AML-193 (cell line): ENCODE measurements around the gene ECT2.
"Not testable (repeated sequence)": the region's sequence is repeated elsewhere in the genome, so short reads cannot be mapped to it uniquely, and the experiment has no call there.

Experiments
- DNase-seq, 2 experiments: peaks; one replicate each; lab custom pipeline; 2025; lab: John Stamatoyannopoulos, UW

Gene ECT2

DNA sequence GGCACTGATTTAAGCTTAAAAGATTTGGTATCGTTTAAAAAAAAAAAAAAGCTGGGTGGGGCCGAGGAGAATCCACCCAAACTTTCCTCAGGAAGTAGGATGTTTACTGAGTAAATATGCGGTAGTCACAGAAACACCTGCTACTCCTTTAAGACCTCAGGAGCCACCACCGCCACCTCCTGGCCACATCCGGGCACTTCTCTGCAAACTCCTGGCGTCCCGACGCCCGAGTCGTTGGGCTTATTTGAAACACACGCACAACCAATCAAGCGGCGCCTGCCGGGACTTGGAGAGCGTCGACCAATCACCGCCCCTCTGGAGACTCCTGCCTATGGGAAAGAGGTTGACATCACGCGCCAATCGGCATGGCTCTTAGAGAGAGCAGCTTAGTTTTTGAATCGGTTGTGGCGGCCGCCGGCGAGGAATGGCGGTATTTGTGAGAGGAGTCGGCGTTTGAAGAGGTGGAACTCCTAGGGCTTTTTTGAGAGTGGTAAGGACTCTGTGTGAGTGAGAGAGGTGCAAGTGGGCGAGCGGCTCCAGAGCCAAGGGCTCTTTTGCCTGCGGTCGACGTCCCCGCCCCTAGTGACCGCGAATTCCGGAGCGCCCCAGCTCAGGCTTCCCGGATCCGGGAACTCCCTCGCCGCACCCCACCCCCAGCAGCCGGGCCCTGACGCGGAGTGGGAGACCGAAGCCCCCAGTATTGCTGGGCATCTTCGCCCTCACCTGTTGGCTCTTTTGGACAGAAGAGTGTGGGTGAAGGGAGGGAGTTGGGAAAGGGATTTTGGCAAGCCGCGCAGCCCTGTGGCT, at the start of gene ECT2:
ECT2 (plus strand) TSS at position 359 of the 807 bp plus-strand sequence. CDS start 3,805 bp downstream, outside the sequence.
- DNase-seq = peak; percentile 100

DNA sequence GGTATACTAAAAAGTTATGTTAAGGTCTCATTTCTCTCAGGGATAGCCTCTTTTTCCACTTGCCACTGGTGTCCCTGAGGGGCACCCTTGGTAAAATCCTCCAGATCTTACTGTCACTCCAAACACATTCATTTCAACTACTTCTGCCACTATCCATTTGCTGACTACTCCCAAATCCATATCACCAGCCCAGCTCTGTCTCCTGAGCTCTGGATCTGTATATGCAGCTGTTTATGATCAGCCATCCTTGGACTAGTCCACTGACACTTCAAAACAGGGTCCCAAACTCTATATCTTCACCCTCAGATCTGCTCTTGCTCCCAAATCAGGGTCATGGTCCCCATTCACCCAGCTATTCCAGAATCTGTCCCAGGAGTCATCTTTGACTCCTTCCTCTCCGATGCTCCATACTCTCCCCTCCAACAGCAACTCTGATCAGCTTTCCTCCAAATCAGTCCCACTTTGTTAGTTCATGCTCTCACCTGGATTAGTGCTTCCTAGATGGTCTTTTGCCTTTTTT, 49.5 kb upstream of the ECT2 start:
- DNase-seq = no peak

GRCh38 chr3:172701751-172702150, 48.8 kb upstream of the ECT2 start:
- no peak for DNase-seq

- no peak for DNase-seq
Measured at GRCh38 chr3:172702256-172702655, 48.3 kb upstream of the ECT2 start.

DNA sequence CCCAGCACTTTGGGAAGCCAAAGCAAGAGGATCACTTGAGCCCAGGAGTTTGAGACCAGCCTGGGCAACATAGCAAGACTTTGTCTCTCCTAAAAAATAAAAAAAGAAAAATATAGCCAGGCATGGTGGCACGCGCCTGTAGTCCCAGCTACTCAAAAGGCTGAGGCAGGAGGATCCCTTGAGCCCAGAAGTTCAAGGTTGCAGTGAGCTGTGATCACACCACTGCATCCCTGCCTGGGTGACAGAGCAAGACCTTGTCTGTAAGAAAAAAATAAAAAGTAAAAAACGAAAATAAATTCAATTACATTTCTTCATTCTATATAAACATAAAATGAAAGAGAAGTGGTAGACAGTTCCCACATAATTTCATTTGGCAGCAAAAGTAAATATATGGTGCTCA, 47.8 kb upstream of the ECT2 start:
- DNase-seq = not testable (repeated sequence)

DNA sequence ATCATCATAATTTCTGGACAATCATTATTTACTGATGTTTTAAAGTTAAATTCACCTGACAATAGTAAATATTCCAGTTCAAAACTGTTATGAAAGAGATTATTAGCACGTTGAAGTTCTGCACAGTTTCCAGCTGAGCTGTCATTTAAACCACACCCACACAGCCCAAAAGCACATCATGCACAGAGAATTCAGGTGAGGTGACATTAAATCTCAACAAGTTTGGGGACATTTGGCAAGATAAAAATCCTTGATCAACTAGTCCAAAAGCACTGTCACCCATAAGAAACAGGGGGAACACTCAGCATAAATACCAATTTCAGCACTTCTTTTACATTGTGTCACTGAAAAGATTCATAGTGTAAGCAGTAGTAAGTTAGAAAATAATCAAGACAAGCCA, 46.5 kb upstream of the ECT2 start:
- DNase-seq = no peak

DNA sequence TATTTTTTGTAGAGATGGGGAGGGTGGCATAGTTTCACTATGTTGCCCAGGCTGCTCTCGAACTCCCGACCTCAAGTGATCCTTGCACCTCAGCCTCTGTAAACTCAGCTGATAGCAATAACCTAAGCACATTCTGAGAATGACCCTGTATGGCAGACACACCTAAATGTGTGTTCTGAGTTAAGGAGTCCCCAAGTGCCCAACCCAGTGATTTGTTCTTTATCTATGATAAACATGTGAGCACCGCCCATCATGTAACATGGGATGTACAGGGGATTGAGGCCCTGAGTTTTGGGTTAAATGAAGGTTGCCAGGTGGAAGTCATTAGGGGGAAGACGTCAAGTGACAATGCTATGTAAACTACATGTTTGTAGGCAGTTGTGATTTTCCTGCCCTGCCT, 45.4 kb upstream of the ECT2 start:
- no peak for DNase-seq

DNA sequence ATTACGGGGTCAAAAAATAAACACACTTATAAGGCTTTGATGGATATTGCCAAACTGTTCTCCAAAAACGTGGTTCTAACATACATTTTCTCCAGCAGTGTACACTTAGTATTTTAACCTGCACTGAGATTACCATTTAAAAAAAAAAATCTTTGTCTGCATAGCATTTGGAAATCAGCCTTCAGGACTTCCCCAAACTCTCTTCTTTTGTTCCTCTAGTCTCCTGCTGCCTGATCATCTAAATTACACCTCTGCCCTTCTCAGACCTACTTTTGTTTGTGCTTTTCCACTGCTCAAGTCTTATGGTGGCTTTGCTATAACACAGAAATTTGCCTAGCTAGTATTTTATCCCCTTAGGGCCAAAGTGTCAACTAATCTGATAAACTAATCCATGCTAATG, 43.5 kb upstream of the ECT2 start:
- DNase-seq = peak; percentile 64 to 75

DNA sequence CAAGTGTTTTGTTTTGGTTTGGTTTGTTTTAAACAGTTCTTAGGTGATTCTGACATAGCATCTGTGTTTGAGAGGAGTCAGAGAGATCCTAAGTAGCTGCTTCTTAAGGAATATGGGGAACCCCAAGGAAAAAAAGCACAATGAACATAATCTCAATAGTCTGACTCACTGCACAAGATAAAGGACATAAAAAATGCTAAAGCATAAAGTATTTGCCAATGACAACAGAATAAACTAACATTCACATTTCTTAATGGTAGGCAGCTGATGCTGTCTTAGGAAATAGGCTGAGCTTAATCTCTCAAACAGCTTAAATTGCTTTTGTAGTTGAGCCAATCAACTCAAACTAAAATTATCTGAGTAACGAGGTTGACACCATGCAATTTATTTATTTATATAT, 42.6 kb upstream of the ECT2 start:
- no peak for DNase-seq

DNA sequence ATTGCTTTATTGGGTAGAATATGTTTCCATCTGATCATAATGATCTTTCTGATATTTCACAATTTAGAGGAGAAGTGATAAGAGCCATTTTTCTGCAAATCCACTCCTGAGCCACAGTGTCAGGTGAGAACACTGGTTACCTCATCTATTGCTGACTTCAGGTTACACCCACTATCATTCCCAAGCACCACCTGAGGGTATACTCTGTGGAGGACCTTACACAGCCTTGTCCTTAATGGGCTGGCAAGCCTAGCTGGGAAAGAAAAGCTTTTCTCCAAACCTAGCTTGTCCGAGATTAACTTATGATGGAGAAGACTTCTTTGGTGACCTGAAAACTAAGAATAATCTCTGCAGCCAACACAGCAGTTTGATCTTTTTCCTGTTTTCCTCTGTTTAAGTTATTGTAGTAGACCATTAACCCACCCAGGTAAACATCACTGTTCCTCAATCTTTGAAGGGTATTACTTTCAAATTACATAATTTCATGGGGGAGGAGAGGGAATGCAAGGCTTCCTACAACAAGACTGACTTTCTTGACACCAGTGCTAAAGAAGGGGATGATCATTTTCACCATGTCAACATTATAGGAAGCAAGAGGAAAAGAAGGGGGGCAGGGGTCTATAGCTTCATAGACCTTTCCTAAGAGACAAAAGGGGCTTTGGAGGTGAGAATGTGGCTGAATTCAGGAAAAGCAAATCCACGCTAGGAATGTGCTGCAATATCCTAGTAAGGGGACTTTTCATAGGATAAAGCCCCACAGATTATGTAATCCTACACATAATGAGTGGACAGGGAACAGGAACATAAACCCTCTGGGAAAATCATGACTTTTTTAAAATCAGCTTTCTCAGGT, 41.4 kb upstream of the ECT2 start:
- DNase-seq = no peak

DNA sequence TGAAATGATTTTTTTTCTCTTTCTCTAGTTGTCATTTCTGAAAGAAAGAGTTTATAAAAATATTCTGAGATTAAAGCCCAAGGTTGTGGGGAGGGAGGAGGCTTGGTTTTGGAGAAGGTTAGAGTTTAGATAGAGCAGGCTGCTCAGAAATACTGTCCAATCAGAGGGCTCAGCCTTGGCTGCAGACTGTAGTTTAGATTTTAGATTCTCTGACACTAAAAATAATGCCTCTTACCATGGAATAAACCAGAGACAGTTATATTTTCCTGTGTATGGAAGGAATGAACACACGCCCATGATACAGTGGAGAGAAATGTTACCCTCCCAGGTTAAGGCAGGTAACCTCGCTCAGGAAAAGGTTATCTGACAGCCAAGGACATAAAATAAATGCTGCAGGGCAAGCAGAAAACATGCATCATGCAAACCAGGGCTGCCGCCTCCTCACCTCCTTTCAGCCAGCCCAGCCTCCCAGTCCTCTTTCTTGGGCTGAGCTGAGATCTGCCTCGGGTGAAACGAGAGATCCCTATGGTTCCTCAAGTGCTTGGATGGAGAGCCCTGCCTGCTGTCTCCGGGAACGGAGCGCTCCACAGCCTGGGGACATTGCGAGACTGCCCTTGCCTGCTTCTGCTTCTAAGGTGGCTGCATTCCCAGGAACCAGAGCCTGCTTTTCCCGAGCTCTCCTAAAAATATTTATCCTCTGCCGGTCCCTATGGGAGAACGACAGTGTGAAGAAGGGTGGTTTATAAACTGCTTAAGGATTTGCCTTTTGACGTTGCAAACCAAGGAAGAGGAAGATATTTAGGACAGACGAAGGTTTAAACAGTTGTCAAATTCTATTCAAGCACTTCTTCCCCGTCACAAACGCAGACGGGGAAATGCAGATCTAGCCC, 40.5 kb upstream of the ECT2 start:
- DNase-seq = peak in 1 of 2 experiments; percentile 41

DNA sequence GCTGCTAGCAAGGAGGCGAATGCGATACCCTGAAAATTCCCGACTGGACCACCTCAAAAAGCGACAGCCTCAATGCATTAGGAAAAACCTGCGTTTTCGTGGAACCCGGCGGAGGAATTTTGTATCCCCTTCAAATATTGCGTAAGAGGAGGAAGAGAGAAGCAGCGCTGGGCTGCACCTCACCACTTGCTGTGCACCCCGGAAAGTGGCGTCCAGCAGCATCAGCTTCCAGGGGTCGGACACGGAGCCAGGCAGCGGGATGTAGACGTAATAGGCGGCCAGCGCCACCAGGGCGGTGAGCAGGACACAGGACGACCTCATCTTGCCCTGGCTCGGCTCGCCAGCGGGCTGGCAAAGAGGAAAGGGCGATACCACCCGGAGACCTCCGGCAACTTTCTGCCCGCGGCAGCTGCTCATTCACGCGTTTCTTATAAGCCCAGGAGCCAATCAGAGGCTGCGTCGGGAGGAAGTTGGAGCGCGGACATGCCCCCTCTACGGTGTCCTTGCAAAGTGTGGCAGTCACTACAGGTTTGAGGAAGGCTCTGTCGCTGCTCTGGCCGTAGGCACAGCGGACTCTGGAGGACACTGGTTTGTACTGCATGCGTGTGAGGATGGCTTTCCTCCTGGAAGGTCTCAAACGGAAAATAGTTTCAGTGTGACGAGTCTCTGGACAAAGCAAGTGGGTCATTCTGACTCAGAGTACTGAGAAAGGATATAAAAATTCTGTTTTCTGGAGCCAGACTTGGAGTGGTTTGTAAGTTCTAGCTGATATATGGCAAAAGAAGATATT, 39.7 kb upstream of the ECT2 start, which contains the start of gene NCEH1:
NCEH1 (minus strand) TSS at position 404 of the 790 bp plus-strand sequence; CDS start at position 321, 83 bp downstream.
- DNase-seq = peak; percentile 100

- peak; percentile 91 to 94 for DNase-seq
Measured at GRCh38 chr3:172711454-172711795, 39.1 kb upstream of the ECT2 start.

DNA sequence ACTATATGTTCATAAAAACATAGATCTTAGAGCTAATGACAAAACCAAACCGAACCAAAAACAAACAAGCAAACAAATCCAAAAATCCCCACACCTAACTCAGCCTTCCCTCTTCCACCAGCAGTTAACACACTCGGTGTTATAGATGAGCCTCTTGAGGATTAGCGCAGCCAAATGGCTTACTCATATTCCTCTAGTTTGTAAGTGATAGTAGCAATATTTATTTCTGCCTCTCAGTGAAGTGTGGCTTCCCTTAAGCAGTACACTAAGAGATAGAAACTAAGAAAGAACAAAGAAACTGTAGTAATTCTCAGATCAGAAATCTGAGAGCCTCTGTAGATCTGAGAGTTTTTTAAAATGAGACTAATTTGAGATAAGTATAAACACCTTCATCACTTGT, 37.2 kb upstream of the ECT2 start:
- no peak for DNase-seq

DNA sequence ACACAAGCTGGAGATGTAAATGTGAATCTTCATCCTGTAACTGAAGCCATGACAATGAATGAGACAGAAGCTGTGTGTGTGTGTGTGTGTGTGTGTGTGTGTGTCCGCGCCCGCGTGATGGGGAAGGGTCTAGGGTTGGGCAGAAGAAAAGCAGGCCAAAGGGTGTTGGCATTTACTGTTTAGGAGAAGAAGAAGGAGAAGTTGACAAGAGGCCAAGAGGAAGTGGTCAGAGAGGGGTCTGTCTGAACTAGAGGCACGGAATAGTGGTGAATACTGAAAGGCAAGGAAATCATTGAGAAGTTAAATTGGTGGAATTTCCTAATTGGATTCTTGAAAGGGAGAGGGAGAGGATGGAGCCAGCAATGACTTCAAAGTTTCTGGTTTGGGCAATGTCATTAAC, 34.0 kb upstream of the ECT2 start:
- DNase-seq = peak; percentile 85 to 90

GRCh38 chr3:172717493-172718088, 32.9 kb upstream of the ECT2 start:
- DNase-seq = peak; percentile 35 to 51

- DNase-seq = not testable (repeated sequence)
Measured at GRCh38 chr3:172722536-172723040, 27.9 kb upstream of the ECT2 start.

DNA sequence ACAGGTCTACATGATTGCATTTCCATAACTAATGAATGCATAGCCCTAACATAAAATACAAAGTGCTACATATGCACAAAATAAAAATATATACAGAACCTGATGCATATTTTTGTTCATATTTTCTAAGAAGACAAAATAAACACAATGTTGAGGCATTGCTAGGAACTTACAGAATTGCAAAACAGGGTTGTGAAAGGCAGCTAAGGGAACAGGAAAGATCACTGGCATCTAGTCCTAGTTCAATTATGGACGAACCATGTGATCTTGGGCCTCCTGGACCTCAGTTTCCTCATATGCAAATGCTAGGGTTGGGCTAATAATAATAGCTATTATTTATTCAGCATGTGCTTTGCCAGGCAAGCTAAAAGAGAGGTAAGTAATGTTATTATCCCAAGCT, 24.1 kb upstream of the ECT2 start:
- peak; percentile 31 to 60 for DNase-seq

GRCh38 chr3:172735014-172735413, 15.5 kb upstream of the ECT2 start:
- no peak for DNase-seq

GRCh38 chr3:172739462-172739861, 11.1 kb upstream of the ECT2 start:
- DNase-seq = no peak
